Skeletal muscle cell (primary cell): ENCODE results near the gene NR2C2AP.
A peak's percentile ranks its signal among the peaks of the same experiment; 100 is the strongest.
"Not testable (repeated sequence)": the region's sequence is repeated elsewhere in the genome, so short reads cannot be mapped to it uniquely, and the experiment has no call there.

Source experiments
- DNase-seq: peaks from one replicate; pipeline ENCODE4 v3.0.0-alpha.2; 2010; ENCODE audit warnings: low read depth
- H3K4me3 ChIP-seq: 2 replicates; pipeline ENCODE4 v1.5.1; 2011; ENCODE audit warnings: low read depth, mild to moderate bottlenecking, control low read depth, low read length, moderate library complexity

The NR2C2AP gene

GRCh38 chr19:19203012-19203856 lies at the start of gene NR2C2AP:
Gene NR2C2AP, minus strand, starts transcription at chr19:19203414. Its CDS starts 354 bp downstream, at chr19:19203060.
- DNase-seq = peak; percentile 49
- H3K4me3 ChIP-seq = peak within 1 kb of the TSS; percentile 83

- no peak for DNase-seq
- no peak overlapping the region for H3K4me3 ChIP-seq
Observed at GRCh38 chr19:19250196-19250801, 47.1 kb upstream of the NR2C2AP start.

GRCh38 chr19:19240476-19240875 lies 37.3 kb upstream of the NR2C2AP start:
- DNase-seq = no peak
- H3K4me3 ChIP-seq = no peak overlapping the region

- H3K4me3 ChIP-seq = no peak overlapping the region
- DNase-seq = no peak
Observed at GRCh38 chr19:19239675-19240074, 36.5 kb upstream of the NR2C2AP start.

- DNase-seq = no peak
- no peak overlapping the region for H3K4me3 ChIP-seq
Observed at GRCh38 chr19:19238126-19238894, 35.1 kb upstream of the NR2C2AP start.

GRCh38 chr19:19236173-19236572 lies 33.0 kb upstream of the NR2C2AP start:
- no peak for DNase-seq
- no peak overlapping the region for H3K4me3 ChIP-seq

GRCh38 chr19:19234220-19234816 lies 31.1 kb upstream of the NR2C2AP start:
- no peak overlapping the region for H3K4me3 ChIP-seq
- DNase-seq = no peak

- H3K4me3 ChIP-seq = no peak overlapping the region
- peak; percentile 13 for DNase-seq
Observed at GRCh38 chr19:19232261-19232721, 29.1 kb upstream of the NR2C2AP start.

- H3K4me3 ChIP-seq = no peak overlapping the region
- no peak for DNase-seq
Observed at GRCh38 chr19:19230999-19231398, 27.8 kb upstream of the NR2C2AP start.

- DNase-seq = no peak
- no peak overlapping the region for H3K4me3 ChIP-seq
Observed at GRCh38 chr19:19229701-19230100, 26.5 kb upstream of the NR2C2AP start.

GRCh38 chr19:19227217-19227616 lies 24.0 kb upstream of the NR2C2AP start:
- no peak for DNase-seq
- no peak overlapping the region for H3K4me3 ChIP-seq

GRCh38 chr19:19226663-19227062 lies 23.4 kb upstream of the NR2C2AP start:
- DNase-seq = no peak
- H3K4me3 ChIP-seq = no peak overlapping the region

GRCh38 chr19:19226204-19226603 lies 23.0 kb upstream of the NR2C2AP start:
- no peak overlapping the region for H3K4me3 ChIP-seq
- no peak for DNase-seq

GRCh38 chr19:19224852-19225494 lies 21.8 kb upstream of the NR2C2AP start:
- peak overlapping the region; percentile 31 for H3K4me3 ChIP-seq
- no peak for DNase-seq

GRCh38 chr19:19224150-19224851 lies 21.1 kb upstream of the NR2C2AP start:
- no peak overlapping the region for H3K4me3 ChIP-seq
- no peak for DNase-seq

- H3K4me3 ChIP-seq = no peak overlapping the region
- DNase-seq = no peak
Observed at GRCh38 chr19:19223636-19224035, 20.4 kb upstream of the NR2C2AP start.

GRCh38 chr19:19223060-19223459 lies 19.8 kb upstream of the NR2C2AP start:
- no peak for DNase-seq
- no peak overlapping the region for H3K4me3 ChIP-seq

- not testable (repeated sequence) for H3K4me3 ChIP-seq, DNase-seq
Observed at GRCh38 chr19:19221000-19221399, 17.8 kb upstream of the NR2C2AP start.

- no peak overlapping the region for H3K4me3 ChIP-seq
- DNase-seq = no peak
Observed at GRCh38 chr19:19218911-19219310, 15.7 kb upstream of the NR2C2AP start.
